ENCODE measurements around the gene ANKRD12.
A peak's percentile ranks its signal among the peaks of the same experiment; 100 is the strongest.

ANKRD12 gene

DNA sequence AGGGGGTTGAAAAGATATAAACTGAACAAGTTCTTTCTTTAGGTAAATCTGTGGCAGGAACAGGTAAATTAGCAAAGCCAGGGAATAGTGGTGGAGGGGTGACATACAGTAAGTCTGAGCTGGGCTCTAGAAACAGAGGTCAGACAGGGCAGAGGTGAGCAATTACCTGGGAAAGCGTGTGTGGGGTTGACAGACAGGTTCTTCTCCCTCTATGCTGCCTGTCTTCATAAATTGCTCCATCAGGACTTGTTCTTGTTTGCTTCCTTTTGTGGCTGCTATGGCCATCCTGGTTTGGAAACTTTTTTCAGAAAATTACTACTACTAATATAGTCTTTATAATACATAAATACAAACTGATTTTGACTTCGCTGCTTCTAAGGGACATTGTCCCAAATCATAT lies 3.4 kb upstream of the ANKRD12 start:
- DNase-seq (ENCODE audit: low spot score) = no peak
- TF ChIP-seq CTCF (IDR thresholded peaks at IDR 0.05) = no peak
- H3K4me3 ChIP-seq = no peak overlapping the region
- H3K27ac ChIP-seq = no peak overlapping the region

GRCh38 chr18:9135081-9135911 lies 1.3 kb upstream of the ANKRD12 start:
- DNase-seq (ENCODE audit: low spot score) = no peak
- Histone ChIP-seq H3K4me3 (peak overlapping the region; percentile 85), H3K27ac (peak overlapping the region; percentile 98 to 99)
- TF ChIP-seq CTCF (IDR thresholded peaks at IDR 0.05) = no peak

DNA sequence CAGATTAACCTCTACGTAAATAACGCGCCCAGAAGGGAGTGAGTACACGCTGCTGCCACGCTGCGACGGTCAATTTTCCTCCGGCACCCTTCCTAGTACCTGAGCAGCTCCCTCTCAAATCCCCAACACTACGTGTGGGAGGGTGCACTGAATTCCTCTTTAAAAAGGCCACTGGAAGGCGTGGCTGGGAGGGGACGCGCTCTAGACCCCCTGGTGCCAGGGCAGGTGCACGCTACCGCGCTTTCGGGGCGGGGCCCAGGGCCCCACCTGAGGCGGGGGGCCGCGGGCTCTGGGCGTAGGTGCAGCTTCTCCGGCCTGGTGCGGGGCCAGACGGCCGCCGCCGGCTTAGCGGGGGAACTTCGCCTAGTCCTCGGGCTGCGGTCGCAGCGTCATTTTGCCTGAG lies 668 bp upstream of the ANKRD12 start:
- Histone ChIP-seq H3K27ac (peak overlapping the region; percentile 98 to 99), H3K4me3 (peak overlapping the region; percentile 85)
- no peak for TF ChIP-seq CTCF (IDR thresholded peaks at IDR 0.05)
- DNase-seq (ENCODE audit: low spot score) = no peak

GRCh38 chr18:9137168-9138066 lies 836 bp downstream of the ANKRD12 start:
- Histone ChIP-seq H3K4me3 (peak overlapping the region; percentile 85), H3K27ac (peak overlapping the region; percentile 98 to 99)
- DNase-seq (ENCODE audit: low spot score) = no peak
- TF ChIP-seq CTCF (IDR thresholded peaks at IDR 0.05) = no peak

- peak overlapping the region in 1 of 2 donors; percentile 98 for H3K27ac ChIP-seq
- no peak for TF ChIP-seq CTCF (IDR thresholded peaks at IDR 0.05)
- DNase-seq (ENCODE audit: low spot score) = no peak
- H3K4me3 ChIP-seq = peak overlapping the region; percentile 85
Measured at GRCh38 chr18:9139400-9140039, 2.9 kb downstream of the ANKRD12 start.

DNA sequence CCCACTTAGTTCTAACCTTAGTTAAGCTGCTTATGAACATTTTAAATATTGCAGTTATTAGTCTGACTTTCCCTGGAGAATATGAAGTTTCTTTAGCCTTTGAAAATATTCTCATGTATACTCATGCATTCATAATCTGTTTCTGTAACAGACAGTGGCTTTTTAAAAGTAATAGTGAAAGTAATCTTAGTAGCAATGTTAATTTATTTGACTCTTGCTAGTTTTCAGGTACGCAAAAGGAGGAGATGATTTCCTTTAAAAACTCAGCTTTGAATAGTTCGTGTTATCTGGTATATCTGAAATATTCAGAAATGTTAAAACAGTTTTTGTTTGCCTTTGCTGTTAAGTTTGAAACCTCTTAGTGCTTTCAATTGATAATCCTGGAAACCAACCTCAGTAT lies 3.8 kb downstream of the ANKRD12 start:
- no peak for DNase-seq (ENCODE audit: low spot score)
- Histone ChIP-seq H3K4me3 (no peak overlapping the region), H3K27ac (peak overlapping the region in 1 of 2 donors; percentile 52)
- TF ChIP-seq CTCF (IDR thresholded peaks at IDR 0.05) = no peak
